Stimulated activated memory B cell treated with anti-CD40 and anti-IgM and Interleukin-4, amounts not matched to agents 10 μg/mL and 1 μg/mL and 100 μg/mL, for 72 hours (primary cell): ENCODE data around the gene PAK4.
A peak's percentile ranks its signal among the peaks of the same experiment; 100 is the strongest.
"Not testable (repeated sequence)": the region's sequence is repeated elsewhere in the genome, so short reads cannot be mapped to it uniquely, and the experiment has no call there.

ENCODE experiments used
- ATAC-seq: fragments of 150-1000 bp; cut with Tn5 transposase; 2 replicates; pipeline ENCODE4 v1.10.0; 2021
- H3K27ac Mint-ChIP-seq: one replicate; pipeline ENCODE4 v1.8.0; 2022; ENCODE audit warnings: mild to moderate bottlenecking, mixed read lengths
- H3K27me3 Mint-ChIP-seq: one replicate; pipeline ENCODE4 v1.8.0; 2022; ENCODE audit warnings: mixed read lengths
- H3K36me3 Mint-ChIP-seq: one replicate; pipeline ENCODE4 v1.8.0; 2022; ENCODE audit warnings: mixed read lengths
- H3K4me1 Mint-ChIP-seq: one replicate; pipeline ENCODE4 v1.8.0; 2022; ENCODE audit warnings: mixed read lengths
- H3K4me3 Mint-ChIP-seq: one replicate; pipeline ENCODE4 v1.8.0; 2022; ENCODE audit warnings: mild to moderate bottlenecking, moderate library complexity, mixed read lengths
- H3K9me3 Mint-ChIP-seq: one replicate; pipeline ENCODE4 v1.8.0; 2022; ENCODE audit warnings: mixed read lengths

The PAK4 gene

DNA sequence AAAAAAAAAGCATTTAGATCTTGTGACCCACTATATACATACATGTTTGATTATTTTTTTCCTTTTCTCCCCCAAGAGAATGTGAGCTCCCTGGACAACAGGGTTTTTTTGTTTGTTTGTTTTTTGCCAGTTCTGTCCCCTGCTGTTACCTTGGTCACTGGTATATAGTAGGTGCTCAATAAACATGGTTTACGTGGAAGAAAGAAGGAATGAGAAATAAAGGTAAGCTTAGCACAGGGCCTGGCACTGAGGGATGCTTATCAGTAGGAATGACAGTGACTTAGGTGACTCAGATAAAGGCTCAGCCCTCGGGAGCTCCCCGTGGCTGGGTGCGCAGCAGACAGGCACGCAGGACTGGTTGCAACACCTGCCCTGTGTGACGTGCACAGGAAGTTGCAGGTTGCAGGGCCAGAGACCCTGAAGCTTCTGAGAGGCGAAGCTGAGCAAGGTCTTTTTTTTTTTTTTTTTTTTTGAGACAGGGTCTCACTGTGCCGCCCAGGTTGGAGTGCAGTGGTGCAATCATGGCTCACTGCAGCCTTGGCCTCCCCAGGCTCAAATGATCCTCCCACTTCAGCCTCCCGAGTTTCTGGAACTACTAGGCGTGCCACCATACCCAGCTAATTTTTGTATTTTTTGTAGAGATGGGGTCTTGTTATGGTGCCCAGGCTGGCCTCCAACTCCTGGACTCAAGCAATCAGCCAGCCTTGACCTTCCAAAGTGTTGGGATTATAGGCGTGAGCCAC lies 10.3 kb upstream of the PAK4 start:
- Mint-ChIP-seq H3K36me3 (no peaks in the 10 kb centered on the region), H3K4me3 (no peak overlapping the region), H3K4me1 (peaks cover 5% of the 10 kb centered on the region), H3K27ac (no peak overlapping the region), H3K27me3 (peaks cover 37% of the 10 kb centered on the region), H3K9me3 (no peaks in the 10 kb centered on the region)
- no peak for ATAC-seq

DNA sequence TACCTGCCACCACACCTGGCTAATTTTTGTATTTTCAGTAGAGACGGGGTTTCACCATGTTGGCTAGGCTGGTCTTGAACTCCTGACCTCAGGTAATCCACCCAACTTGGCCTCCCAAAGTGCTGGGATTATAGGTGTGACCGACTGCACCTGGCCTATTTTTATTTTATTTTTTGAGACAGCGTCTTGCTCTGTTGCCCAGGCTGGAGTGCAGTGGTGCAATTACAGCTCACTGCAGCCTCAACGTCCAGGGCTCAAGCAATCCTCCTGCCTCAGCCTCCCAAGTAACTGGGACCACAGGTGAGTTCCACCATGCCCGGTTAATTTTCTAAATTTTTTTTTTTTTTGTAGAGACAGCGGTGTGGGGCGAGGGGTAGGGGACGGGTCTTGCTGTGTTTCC lies 8.6 kb upstream of the PAK4 start:
- H3K27ac Mint-ChIP-seq, H3K4me1 Mint-ChIP-seq, H3K4me3 Mint-ChIP-seq, H3K36me3 Mint-ChIP-seq, ATAC-seq, H3K9me3 Mint-ChIP-seq: not testable (repeated sequence)
- H3K27me3 Mint-ChIP-seq = peaks cover 34% of the 10 kb centered on the region

DNA sequence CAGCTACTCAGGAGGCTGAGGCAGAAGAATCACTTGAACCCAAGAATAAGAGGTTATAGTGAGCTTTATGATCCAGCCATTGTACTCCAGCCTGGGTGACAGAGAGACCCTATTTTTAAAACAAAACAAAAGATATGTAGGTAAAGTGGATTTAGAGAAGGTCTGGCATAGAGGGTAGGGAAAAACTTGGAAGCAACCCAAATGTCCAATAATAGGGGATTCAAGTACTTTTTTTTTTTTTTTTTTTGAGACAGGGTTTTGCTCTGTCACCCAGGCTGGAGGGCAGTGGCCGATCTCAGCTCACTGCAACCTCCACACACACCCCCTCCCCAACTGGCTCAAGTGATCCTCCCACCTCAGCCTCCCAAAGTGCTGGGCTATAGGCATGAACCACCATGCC lies 5.8 kb upstream of the PAK4 start:
- no peaks in the 10 kb centered on the region for H3K9me3 Mint-ChIP-seq
- H3K4me3 Mint-ChIP-seq = no peak overlapping the region
- no peak for ATAC-seq
- peaks cover 18% of the 10 kb centered on the region for H3K4me1 Mint-ChIP-seq
- H3K27ac Mint-ChIP-seq = no peak overlapping the region
- H3K36me3 Mint-ChIP-seq = no peaks in the 10 kb centered on the region
- H3K27me3 Mint-ChIP-seq = peaks cover 15% of the 10 kb centered on the region

DNA sequence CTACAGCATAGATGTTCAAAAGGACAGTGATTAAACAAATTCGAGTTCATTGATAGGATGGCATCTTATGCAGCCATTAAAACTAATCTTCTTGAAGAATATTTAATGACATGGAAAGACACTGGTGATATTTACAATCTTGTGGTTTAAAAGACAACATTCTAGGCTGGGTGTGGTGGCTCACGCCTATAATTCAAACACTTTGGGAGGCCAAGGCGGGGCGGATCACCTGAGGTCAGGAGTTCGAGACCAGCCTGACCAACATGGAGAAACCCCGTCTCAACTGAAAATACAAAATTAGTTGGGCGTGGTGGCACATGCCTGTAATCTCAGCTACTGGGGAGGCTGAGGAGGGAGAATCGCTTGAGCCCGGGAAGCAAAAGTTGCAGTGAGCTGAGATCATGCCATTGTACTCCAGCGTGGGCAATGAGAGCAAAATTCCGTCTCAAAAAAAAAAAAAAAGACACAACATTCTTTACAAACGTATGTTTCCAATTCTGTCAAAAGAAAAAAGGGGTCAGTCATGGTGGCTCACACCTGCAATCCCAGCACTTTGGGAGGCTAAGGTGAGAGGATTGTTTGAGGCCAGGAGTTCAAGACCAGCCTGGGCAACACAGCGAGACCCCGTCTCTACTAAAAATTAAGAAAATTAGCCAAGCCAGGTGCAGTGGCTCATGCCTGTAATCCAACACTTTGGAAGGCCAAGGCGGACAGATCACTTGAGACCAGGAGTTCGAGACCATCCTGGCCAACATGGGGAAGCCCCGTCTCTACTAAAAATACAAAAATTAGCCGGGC lies 2.5 kb upstream of the PAK4 start:
- peaks cover 48% of the 10 kb centered on the region for H3K4me1 Mint-ChIP-seq
- no peaks in the 10 kb centered on the region for H3K9me3 Mint-ChIP-seq
- no peak overlapping the region for H3K27ac Mint-ChIP-seq
- no peak overlapping the region for H3K4me3 Mint-ChIP-seq
- no peaks in the 10 kb centered on the region for H3K36me3 Mint-ChIP-seq
- no peak for ATAC-seq
- H3K27me3 Mint-ChIP-seq = peaks cover 9% of the 10 kb centered on the region

DNA sequence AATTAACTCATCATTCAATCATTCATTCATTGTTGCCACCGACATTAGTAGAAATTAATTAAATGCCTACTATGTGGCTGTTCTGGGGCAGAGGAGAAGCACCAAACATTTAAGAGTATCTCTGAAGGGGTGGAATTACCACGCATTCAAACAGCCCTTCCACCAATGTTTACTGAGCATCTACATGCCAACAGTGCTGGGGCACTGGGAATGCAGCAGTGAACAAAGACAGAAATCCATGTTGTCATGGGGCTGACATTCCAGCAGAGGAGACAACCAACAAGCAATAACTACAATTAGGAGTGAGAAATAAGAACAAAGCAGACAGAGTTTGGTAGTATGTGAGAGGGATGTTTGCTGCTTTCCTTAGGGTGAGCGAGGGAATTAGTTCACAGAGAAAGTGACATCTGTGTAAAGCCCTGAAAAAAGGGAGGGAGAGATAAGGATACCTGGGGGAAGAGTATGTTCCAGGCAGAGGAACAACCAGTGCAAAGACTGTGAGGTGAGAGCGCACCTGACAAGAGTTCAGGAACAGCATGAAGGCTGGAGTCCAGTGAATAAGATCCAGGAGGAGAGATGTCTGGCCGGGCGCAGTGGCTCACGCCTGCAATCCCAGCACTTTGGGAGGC lies 1.3 kb upstream of the PAK4 start:
- Mint-ChIP-seq H3K9me3 (no peaks in the 10 kb centered on the region), H3K27me3 (peaks cover 9% of the 10 kb centered on the region), H3K4me1 (peaks cover 55% of the 10 kb centered on the region), H3K27ac (peak overlapping the region; percentile 22), H3K4me3 (peak overlapping the region; percentile 58), H3K36me3 (no peaks in the 10 kb centered on the region)
- no peak for ATAC-seq

DNA sequence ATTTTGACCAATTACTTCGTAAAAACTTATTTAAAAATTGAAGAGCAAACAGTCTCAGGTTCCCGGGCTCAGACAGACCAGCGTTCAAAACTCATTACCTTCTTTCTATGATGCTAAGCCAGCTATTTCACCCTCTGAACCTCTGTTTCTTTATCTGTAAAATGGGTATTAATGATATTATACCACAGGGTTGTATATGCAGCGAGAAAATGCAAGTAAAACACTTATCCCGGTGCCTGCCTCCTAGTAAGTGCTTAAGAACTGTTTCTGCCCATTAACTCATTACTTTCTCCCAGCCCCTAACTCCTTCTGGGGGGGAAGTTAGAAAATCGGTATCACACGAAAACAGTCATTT lies 410 bp upstream of the PAK4 start:
- Mint-ChIP-seq H3K27ac (peak overlapping the region; percentile 89), H3K9me3 (no peaks in the 10 kb centered on the region), H3K4me3 (peak overlapping the region; percentile 85), H3K27me3 (peaks cover 9% of the 10 kb centered on the region), H3K36me3 (no peaks in the 10 kb centered on the region), H3K4me1 (peaks cover 65% of the 10 kb centered on the region)
- no peak for ATAC-seq

DNA sequence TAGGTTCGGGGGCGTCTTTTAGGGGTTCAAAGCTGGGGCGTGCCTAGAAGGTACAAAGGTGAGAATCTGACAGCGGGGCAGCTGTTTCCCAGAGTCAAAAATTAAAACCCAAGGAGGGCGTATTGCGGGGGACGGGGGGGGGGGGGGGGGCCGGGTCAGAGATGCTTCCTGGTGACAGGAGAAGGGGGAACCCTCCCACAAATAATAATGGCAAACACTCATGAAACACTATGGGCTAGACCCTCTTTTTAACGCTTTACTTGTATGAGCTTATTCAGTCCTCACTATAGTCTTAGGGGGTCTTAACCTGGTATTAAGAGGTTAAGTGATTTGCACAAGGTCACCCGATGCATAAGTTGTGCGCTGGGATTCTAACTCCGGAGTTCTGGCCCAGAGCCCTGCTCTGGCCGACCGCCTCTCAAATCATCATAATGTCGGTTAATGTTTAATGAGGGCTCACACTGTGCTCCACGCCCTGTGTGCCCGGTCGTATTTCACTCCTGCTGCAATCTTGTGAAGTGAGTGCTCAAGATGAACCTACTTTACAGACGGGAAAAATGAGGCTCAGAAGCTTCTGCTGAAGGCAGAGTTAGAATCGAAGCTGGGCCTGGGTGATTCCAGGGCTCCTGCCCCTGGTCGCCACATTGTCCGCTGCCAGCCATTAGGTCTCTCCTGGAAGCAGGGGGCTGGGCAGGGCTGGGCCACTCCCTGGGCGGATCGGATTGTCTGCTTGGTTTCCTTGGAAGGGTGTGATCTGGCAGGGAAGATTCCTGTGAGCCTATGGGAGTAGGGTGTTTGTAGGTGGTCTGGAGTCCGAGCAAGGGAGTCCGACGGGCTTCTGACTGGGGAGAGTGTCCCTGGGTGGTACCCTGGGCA lies 964 bp downstream of the PAK4 start:
- Mint-ChIP-seq H3K36me3 (no peaks in the 10 kb centered on the region), H3K27me3 (no peaks in the 10 kb centered on the region), H3K27ac (peak overlapping the region; percentile 89), H3K4me3 (peak overlapping the region; percentile 85), H3K9me3 (no peaks in the 10 kb centered on the region), H3K4me1 (peaks cover 78% of the 10 kb centered on the region)
- ATAC-seq = no peak

DNA sequence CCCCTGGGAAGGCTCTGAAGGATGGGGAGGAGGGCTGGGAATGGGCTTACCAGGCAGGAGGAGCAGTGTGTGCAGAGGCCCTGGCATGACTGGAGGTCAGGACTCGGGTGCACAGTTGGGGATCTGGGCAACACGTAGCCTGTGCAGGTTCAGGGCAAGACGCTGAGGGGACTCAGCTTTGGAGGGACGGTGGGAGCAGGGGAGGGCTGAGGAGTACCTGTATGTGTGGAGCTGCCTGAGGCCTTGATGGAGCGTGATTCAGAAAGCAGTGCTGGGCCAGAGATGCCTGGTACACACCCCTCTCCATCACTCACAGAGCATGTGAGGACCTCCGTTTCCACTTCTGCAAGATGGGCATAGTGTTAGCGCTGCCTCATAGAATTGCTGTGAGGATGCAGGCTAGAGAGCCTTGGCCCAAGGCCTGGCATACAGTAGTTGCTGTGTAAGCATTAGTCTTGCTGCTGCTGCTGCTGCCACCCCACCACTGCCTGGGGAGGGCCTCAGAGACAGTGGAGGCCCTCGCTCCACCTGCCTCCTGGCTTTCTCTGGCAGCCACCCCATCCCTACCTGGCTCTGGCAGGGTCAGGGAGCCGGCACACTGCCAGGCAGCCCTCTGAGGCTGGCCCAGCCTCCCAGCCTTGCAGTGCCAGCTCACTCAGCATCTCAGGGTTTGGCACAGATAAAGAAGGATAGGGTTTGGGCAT lies 2.4 kb downstream of the PAK4 start:
- Mint-ChIP-seq H3K27ac (no peak overlapping the region), H3K27me3 (no peaks in the 10 kb centered on the region)
- no peak for ATAC-seq

DNA sequence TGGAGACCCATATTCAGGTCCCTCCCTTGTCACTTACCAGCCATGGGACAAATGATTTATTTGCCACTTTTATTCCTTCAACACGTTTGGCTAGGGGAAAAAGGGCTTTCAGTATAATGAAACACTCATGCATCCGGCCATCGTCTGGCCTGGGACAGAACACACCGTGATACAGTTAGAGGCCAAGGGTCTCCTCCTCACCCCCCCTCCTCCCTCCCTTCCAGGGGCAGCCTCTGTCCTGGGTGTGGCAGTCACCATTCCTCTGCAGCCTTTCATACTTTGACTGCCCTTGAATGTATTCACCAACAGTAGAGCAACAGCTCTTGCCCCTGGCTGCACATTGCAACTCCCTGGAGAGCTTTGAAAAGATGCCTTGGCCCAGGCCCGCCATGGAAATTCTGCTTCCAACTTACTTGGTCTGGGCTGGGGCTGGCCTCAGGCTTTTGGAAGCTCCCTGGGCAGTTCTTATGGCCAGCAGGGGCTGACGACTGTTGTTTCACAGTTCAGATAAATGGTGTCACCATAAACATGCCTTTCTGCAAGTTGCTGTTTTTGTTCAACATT lies 3.0 kb downstream of the PAK4 start:
- peaks cover 83% of the 10 kb centered on the region for H3K4me1 Mint-ChIP-seq
- no peaks in the 10 kb centered on the region for H3K27me3 Mint-ChIP-seq
- no peak overlapping the region for H3K27ac Mint-ChIP-seq
- no peaks in the 10 kb centered on the region for H3K36me3 Mint-ChIP-seq
- no peak for ATAC-seq
- no peaks in the 10 kb centered on the region for H3K9me3 Mint-ChIP-seq
- no peak overlapping the region for H3K4me3 Mint-ChIP-seq

More for the DNA sequence above, 2.4 kb downstream of the PAK4 start:
- peaks cover 83% of the 10 kb centered on the region for H3K4me1 Mint-ChIP-seq
- H3K9me3 Mint-ChIP-seq = no peaks in the 10 kb centered on the region
- no peaks in the 10 kb centered on the region for H3K36me3 Mint-ChIP-seq
- H3K4me3 Mint-ChIP-seq = no peak overlapping the region

DNA sequence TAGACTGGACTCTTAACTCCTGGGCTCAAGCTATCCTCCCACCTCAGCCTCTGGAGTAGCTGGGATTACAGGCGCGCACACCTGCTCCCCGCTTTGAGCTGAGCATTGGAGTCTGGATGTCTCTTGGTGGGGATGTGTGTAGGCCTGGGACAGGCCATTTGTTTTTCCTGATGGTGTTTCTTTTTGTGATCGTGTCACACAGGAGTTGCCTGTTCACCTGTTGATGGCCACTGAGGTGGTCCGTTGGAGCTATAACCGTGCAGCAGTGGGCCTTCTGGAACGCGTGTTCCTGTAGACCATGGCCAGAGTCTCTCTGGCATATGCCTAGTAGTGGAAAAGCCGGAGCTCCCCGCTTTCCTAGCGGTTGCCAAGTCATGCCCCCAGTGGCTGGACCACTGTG lies 3.5 kb downstream of the PAK4 start:
- no peak overlapping the region for H3K27ac Mint-ChIP-seq
- H3K4me1 Mint-ChIP-seq = peaks cover 82% of the 10 kb centered on the region
- H3K36me3 Mint-ChIP-seq = no peaks in the 10 kb centered on the region
- H3K27me3 Mint-ChIP-seq = no peaks in the 10 kb centered on the region
- no peak overlapping the region for H3K4me3 Mint-ChIP-seq
- no peak for ATAC-seq
- no peaks in the 10 kb centered on the region for H3K9me3 Mint-ChIP-seq

DNA sequence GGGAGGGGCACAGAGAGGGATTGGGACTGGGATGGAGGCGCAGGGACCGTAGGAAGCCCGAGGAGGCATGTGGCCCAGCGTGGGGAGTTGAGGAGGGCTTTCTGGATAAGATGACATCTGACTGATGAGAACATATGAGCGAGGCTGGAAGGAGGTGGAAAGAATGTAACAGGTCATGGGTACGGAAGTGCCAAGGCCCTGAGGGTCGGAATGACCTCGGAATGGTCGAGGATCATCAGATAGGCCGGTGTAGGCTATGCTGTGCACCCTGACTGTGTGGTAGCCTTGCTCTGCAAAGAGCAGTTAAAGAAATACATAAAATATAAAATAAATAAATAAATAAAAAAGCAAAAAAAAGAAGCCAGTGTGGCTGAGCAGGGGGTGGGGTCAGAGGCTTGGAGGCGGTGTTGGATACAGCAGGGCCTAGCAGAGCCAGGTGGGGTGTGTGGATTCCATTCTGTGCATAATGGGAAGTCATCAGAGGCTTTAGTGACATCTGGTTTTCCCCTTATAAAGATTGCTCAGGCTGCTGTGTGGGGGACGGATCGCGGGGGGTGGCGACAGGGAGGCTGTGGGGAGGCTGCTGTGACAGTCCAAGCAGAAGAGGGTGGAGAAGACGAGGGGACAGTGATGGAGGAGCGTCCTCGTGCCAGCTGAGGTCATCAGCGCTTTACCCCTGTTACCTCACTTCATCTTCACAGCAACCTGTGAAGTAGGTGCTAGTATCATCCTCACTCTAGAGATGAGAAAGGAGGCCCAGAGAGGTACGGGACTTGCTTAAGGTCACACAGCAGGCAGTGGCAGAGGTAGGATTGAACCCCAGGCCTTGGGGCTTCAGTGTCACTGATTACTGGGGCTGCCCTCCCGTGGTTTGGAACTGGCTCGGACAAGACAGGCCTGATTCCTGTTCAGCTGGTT lies 5.0 kb downstream of the PAK4 start:
- no peaks in the 10 kb centered on the region for H3K9me3 Mint-ChIP-seq
- H3K27me3 Mint-ChIP-seq = no peaks in the 10 kb centered on the region
- peak; percentile 32 for ATAC-seq
- no peaks in the 10 kb centered on the region for H3K36me3 Mint-ChIP-seq
- peak overlapping the region; percentile 62 for H3K27ac Mint-ChIP-seq
- H3K4me3 Mint-ChIP-seq = peak overlapping the region; percentile 24
- peaks cover 69% of the 10 kb centered on the region for H3K4me1 Mint-ChIP-seq

DNA sequence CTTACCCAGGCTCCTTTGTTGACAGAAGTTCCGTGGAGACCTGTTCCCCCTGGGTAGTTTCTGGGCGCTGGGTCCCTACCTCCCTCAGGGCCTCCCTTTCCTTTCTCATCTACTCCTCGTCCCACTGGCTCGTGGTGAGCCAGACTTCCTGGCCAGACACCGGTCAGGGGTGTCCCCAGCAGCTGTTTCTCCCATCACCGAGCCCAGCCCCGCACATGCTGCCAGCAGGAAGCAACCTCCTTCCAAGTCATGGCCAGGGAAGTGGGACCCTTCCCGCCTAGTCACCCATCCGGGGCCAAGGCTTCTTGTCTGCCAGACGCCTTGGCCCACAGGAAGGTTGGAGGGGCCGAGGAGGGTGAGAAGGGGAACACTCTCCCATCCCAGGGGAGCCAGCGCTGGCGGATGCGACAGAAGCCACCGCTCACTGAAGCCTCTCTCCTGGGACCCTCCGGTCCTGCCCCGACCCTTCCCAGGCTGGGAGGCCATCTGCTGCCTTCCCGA lies 5.7 kb downstream of the PAK4 start:
- no peaks in the 10 kb centered on the region for H3K9me3 Mint-ChIP-seq
- no peaks in the 10 kb centered on the region for H3K36me3 Mint-ChIP-seq
- peak overlapping the region; percentile 62 for H3K27ac Mint-ChIP-seq
- peak overlapping the region; percentile 4 for H3K4me3 Mint-ChIP-seq
- peaks cover 69% of the 10 kb centered on the region for H3K4me1 Mint-ChIP-seq
- no peak for ATAC-seq
- H3K27me3 Mint-ChIP-seq = no peaks in the 10 kb centered on the region

DNA sequence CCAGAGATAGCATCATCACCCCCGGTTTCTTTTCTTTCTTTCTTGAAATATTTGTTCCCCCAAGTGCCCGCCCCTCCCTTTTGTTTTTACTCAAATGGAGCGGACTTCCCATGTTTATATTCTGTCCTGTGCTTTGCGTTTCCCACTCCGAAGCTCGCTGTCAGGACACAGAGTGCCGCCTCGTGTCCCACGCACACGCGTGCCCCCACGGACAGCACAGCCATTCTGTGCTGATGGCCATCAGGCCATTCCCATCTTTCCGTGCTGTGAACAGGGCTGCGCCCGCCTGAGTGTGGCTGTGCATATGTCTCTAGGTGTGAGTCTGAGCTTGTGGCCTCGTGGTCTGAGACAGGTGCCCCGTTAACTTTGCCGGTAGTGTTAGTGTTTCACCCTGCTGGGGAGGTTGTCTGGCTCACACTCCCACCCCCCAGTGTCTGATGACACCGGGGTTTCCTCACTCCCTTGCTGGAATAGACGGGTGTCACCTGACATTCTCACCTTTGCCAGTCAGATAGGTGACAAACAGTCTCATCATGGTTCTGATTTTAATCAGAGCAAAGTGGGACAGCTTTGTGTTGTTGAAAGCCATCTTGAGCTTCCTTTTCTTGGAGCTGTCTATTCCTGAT lies 6.9 kb downstream of the PAK4 start:
- no peak overlapping the region for H3K4me3 Mint-ChIP-seq
- H3K36me3 Mint-ChIP-seq = no peaks in the 10 kb centered on the region
- ATAC-seq = no peak
- no peak overlapping the region for H3K27ac Mint-ChIP-seq
- peaks cover 68% of the 10 kb centered on the region for H3K4me1 Mint-ChIP-seq
- H3K9me3 Mint-ChIP-seq = no peaks in the 10 kb centered on the region
- no peaks in the 10 kb centered on the region for H3K27me3 Mint-ChIP-seq
